Activated naive CD8-positive, alpha-beta T cell treated with anti-CD3 and anti-CD28 coated beads, Interleukin-2, amount 10 ng/mL, durations not matched to agents 7 days and 5 days (primary cell): ENCODE data around the gene CPZ. TPM values are rescaled to one million over a fixed set of nuclear protein-coding genes. Genes with fewer than 3 reads are reported as not detected.

Source experiments
- ATAC-seq: fragments of 150-1000 bp; cut with Tn5 transposase; one replicate; pipeline ENCODE4 v1.10.0; 2021; ENCODE audit warnings: low read depth, moderate library complexity
- POLR2A ChIA-PET: fragments of 350-600 bp; sonication (Branson Sonifier 250); formaldehyde crosslinking; loops from one replicate; lab custom pipeline; 2021; ENCODE audit warnings: antibody characterized with exemption; lab: Charles Lee
- DNase-seq: peaks from one replicate; pipeline ENCODE4 v3.0.0; 2021
- H3K27ac Mint-ChIP-seq: one replicate; pipeline ENCODE4 v1.8.0; 2022; ENCODE audit warnings: mild to moderate bottlenecking, mixed read lengths
- H3K27me3 Mint-ChIP-seq: one replicate; pipeline ENCODE4 v1.8.0; 2022; ENCODE audit warnings: mild to moderate bottlenecking, moderate library complexity, mixed read lengths
- H3K36me3 Mint-ChIP-seq: one replicate; pipeline ENCODE4 v1.8.0; 2021; ENCODE audit warnings: mild to moderate bottlenecking, mixed read lengths
- H3K4me1 Mint-ChIP-seq: one replicate; pipeline ENCODE4 v1.8.0; 2021; ENCODE audit warnings: mixed read lengths
- H3K4me3 Mint-ChIP-seq: one replicate; pipeline ENCODE4 v1.8.0; 2022; ENCODE audit warnings: mild to moderate bottlenecking, moderate library complexity, mixed read lengths
- H3K9me3 Mint-ChIP-seq: one replicate; pipeline ENCODE4 v1.8.0; 2021; ENCODE audit warnings: mixed read lengths
- total RNA-seq, 2 experiments: library from RNA; stranded (reverse); gene quantifications; one replicate each; pipeline ENCODE4 v1.2.3, GENCODE V29; 2021

Gene CPZ
- total RNA-seq, result not detected

- H3K27ac Mint-ChIP-seq, result no peak within 1 kb of the TSS
- H3K4me3 Mint-ChIP-seq, result no peak within 1 kb of the TSS
- H3K9me3 Mint-ChIP-seq, result no peaks in the 10 kb centered on the region
- DNase-seq (no peak), ATAC-seq (no peak)
- POLR2A ChIA-PET, result no interaction called here
- H3K36me3 Mint-ChIP-seq, result no peaks in the 10 kb centered on the region
- peaks cover 25% of the 10 kb centered on the region for H3K27me3 Mint-ChIP-seq
- H3K4me1 Mint-ChIP-seq, result no peaks in the 10 kb centered on the region
Measured at GRCh38 chr4:8592366-8593263, at the start of gene CPZ. CPZ (plus strand) TSS chr4:8592765; CDS start chr4:8592834, 69 bp downstream.

- H3K27ac Mint-ChIP-seq, result no peak overlapping the region
- ATAC-seq (no peak), DNase-seq (no peak)
- no peaks in the 10 kb centered on the region for H3K4me1 Mint-ChIP-seq
- no peaks in the 10 kb centered on the region for H3K9me3 Mint-ChIP-seq
- H3K36me3 Mint-ChIP-seq, result no peaks in the 10 kb centered on the region
- no peaks in the 10 kb centered on the region for H3K27me3 Mint-ChIP-seq
- POLR2A ChIA-PET, result no interaction called here
- no peak overlapping the region for H3K4me3 Mint-ChIP-seq
Measured at GRCh38 chr4:8542776-8543525, 49.6 kb upstream of the CPZ start.

GRCh38 chr4:8543623-8544022 is 48.9 kb upstream of the CPZ start:
- DNase-seq (no peak), ATAC-seq (no peak)
- H3K9me3 Mint-ChIP-seq, result no peaks in the 10 kb centered on the region
- no peaks in the 10 kb centered on the region for H3K4me1 Mint-ChIP-seq
- H3K27ac Mint-ChIP-seq, result no peak overlapping the region
- no peaks in the 10 kb centered on the region for H3K27me3 Mint-ChIP-seq
- POLR2A ChIA-PET, result no interaction called here
- no peak overlapping the region for H3K4me3 Mint-ChIP-seq
- no peaks in the 10 kb centered on the region for H3K36me3 Mint-ChIP-seq

- H3K4me3 Mint-ChIP-seq, result no peak overlapping the region
Measured at GRCh38 chr4:8544282-8544681, 48.3 kb upstream of the CPZ start.

GRCh38 chr4:8544741-8545438 is 47.7 kb upstream of the CPZ start:
- POLR2A ChIA-PET, result no interaction called here
- no peaks in the 10 kb centered on the region for H3K36me3 Mint-ChIP-seq
- DNase-seq, result no peak

More at GRCh38 chr4:8544282-8544681, 48.3 kb upstream of the CPZ start:
- no peaks in the 10 kb centered on the region for H3K36me3 Mint-ChIP-seq
- POLR2A ChIA-PET, result no interaction called here
- H3K27ac Mint-ChIP-seq, result no peak overlapping the region
- no peaks in the 10 kb centered on the region for H3K4me1 Mint-ChIP-seq
- DNase-seq, result no peak
- ATAC-seq, result no peak
- no peaks in the 10 kb centered on the region for H3K27me3 Mint-ChIP-seq
- H3K9me3 Mint-ChIP-seq, result no peaks in the 10 kb centered on the region

GRCh38 chr4:8545439-8545765 is 47.2 kb upstream of the CPZ start:
- no peak overlapping the region for H3K27ac Mint-ChIP-seq
- no peaks in the 10 kb centered on the region for H3K4me1 Mint-ChIP-seq
- DNase-seq (no peak), ATAC-seq (no peak)
- H3K27me3 Mint-ChIP-seq, result no peaks in the 10 kb centered on the region
- no peaks in the 10 kb centered on the region for H3K9me3 Mint-ChIP-seq
- POLR2A ChIA-PET, result no interaction called here
- H3K4me3 Mint-ChIP-seq, result no peak overlapping the region
- H3K36me3 Mint-ChIP-seq, result no peaks in the 10 kb centered on the region

More at GRCh38 chr4:8544741-8545438, 47.7 kb upstream of the CPZ start:
- H3K27ac Mint-ChIP-seq, result no peak overlapping the region
- no peaks in the 10 kb centered on the region for H3K27me3 Mint-ChIP-seq
- no peak for ATAC-seq
- no peak overlapping the region for H3K4me3 Mint-ChIP-seq
- H3K9me3 Mint-ChIP-seq, result no peaks in the 10 kb centered on the region
- H3K4me1 Mint-ChIP-seq, result no peaks in the 10 kb centered on the region

- POLR2A ChIA-PET, result no interaction called here
- H3K4me3 Mint-ChIP-seq, result no peak overlapping the region
- no peaks in the 10 kb centered on the region for H3K27me3 Mint-ChIP-seq
- H3K9me3 Mint-ChIP-seq, result no peaks in the 10 kb centered on the region
- ATAC-seq (no peak), DNase-seq (no peak)
- H3K36me3 Mint-ChIP-seq, result no peaks in the 10 kb centered on the region
- no peaks in the 10 kb centered on the region for H3K4me1 Mint-ChIP-seq
- H3K27ac Mint-ChIP-seq, result no peak overlapping the region
Measured at GRCh38 chr4:8546766-8547107, 45.8 kb upstream of the CPZ start.

GRCh38 chr4:8547108-8547911 is 45.3 kb upstream of the CPZ start:
- POLR2A ChIA-PET, result no interaction called here
- H3K27ac Mint-ChIP-seq, result no peak overlapping the region

GRCh38 chr4:8547912-8548730 is 44.4 kb upstream of the CPZ start:
- Mint-ChIP-seq H3K9me3 (no peaks in the 10 kb centered on the region), H3K27ac (no peak overlapping the region), H3K4me1 (no peaks in the 10 kb centered on the region), H3K27me3 (no peaks in the 10 kb centered on the region), H3K36me3 (no peaks in the 10 kb centered on the region), H3K4me3 (no peak overlapping the region)
- DNase-seq (no peak), ATAC-seq (no peak)
- POLR2A ChIA-PET, result no interaction called here

More at GRCh38 chr4:8547108-8547911, 45.3 kb upstream of the CPZ start:
- DNase-seq, result no peak
- Mint-ChIP-seq H3K36me3 (no peaks in the 10 kb centered on the region), H3K9me3 (no peaks in the 10 kb centered on the region), H3K4me1 (no peaks in the 10 kb centered on the region), H3K27me3 (no peaks in the 10 kb centered on the region), H3K4me3 (no peak overlapping the region)
- ATAC-seq, result no peak

- Mint-ChIP-seq H3K27me3 (no peaks in the 10 kb centered on the region), H3K36me3 (no peaks in the 10 kb centered on the region), H3K4me1 (no peaks in the 10 kb centered on the region), H3K4me3 (no peak overlapping the region), H3K9me3 (no peaks in the 10 kb centered on the region), H3K27ac (no peak overlapping the region)
- ATAC-seq (no peak), DNase-seq (no peak)
- POLR2A ChIA-PET, result no interaction called here
Measured at GRCh38 chr4:8548731-8549351, 43.7 kb upstream of the CPZ start.

- H3K9me3 Mint-ChIP-seq, result no peaks in the 10 kb centered on the region
- no peak overlapping the region for H3K4me3 Mint-ChIP-seq
- ATAC-seq (no peak), DNase-seq (no peak)
- H3K27me3 Mint-ChIP-seq, result no peaks in the 10 kb centered on the region
- POLR2A ChIA-PET, result no interaction called here
- no peaks in the 10 kb centered on the region for H3K4me1 Mint-ChIP-seq
- H3K36me3 Mint-ChIP-seq, result no peaks in the 10 kb centered on the region
- H3K27ac Mint-ChIP-seq, result no peak overlapping the region
Measured at GRCh38 chr4:8549352-8549931, 43.1 kb upstream of the CPZ start.

- no peak for DNase-seq
- no peaks in the 10 kb centered on the region for H3K4me1 Mint-ChIP-seq
- POLR2A ChIA-PET, result no interaction called here
- H3K4me3 Mint-ChIP-seq, result no peak overlapping the region
- no peaks in the 10 kb centered on the region for H3K36me3 Mint-ChIP-seq
- H3K27me3 Mint-ChIP-seq, result no peaks in the 10 kb centered on the region
- no peaks in the 10 kb centered on the region for H3K9me3 Mint-ChIP-seq
- no peak for ATAC-seq
- H3K27ac Mint-ChIP-seq, result no peak overlapping the region
Measured at GRCh38 chr4:8550691-8551090, 41.9 kb upstream of the CPZ start.
